ENCODE data around the gene AHCYL2. TPM values are rescaled to one million over a fixed set of nuclear protein-coding genes. Genes with fewer than 3 reads are reported as not detected.

AHCYL2 gene
- total RNA-seq (2022) (54.6 and 66.4 TPM in 2 replicates), Bru-seq, nascent RNA (percentile 72 among the genes with signal in this experiment), BruChase-seq, experiment 1, labeled RNA remaining after a 6-hour chase (percentile 76 among the genes with signal in this experiment), BruChase-seq, experiment 2, labeled RNA remaining after a 2-hour chase (percentile 73 among the genes with signal in this experiment)
- long read RNA-seq, full-length matches to known transcripts, result 23 of 38 reads
- long read RNA-seq, partial matches to known transcripts, result 1 of 38 reads
- long read RNA-seq, other reads (novel, unspliced or antisense), result 14 of 38 reads

- peak within 1 kb of the TSS; percentile 84 for H3K4me3 Mint-ChIP-seq (ENCODE audit: low read depth, unreplicated experiment)
These were observed at the start of gene AHCYL2 for GRCh38 chr7:129224251-129225205. Gene AHCYL2 (plus strand): TSS chr7:129225030.

GRCh38 chr7:129176916-129177710 lies 47.7 kb upstream of the AHCYL2 start:
- no peak for DNase-seq
- peaks cover 34% of the 10 kb centered on the region for H3K27me3 Mint-ChIP-seq (ENCODE audit: unreplicated experiment)
- H3K36me3 Mint-ChIP-seq (ENCODE audit: insufficient read depth, unreplicated experiment), result no peaks in the 10 kb centered on the region
- no peaks in the 10 kb centered on the region for H3K4me1 Mint-ChIP-seq (ENCODE audit: low read depth, unreplicated experiment)
- no TSS peak for BruUV-seq (replicated peaks)
- H3K27ac Mint-ChIP-seq (ENCODE audit: unreplicated experiment), result no peak overlapping the region
- no peaks in the 10 kb centered on the region for H3K9me3 Mint-ChIP-seq (ENCODE audit: low read depth, unreplicated experiment)
- CTCF ChIA-PET, result no interaction called here
- H3K4me3 Mint-ChIP-seq (ENCODE audit: low read depth, unreplicated experiment), result no peak overlapping the region
- intact Hi-C loops (cut with micrococcal nuclease; ENCODE audit: unreplicated experiment), result no loop called here
- TF ChIP-seq, protein P1, sequence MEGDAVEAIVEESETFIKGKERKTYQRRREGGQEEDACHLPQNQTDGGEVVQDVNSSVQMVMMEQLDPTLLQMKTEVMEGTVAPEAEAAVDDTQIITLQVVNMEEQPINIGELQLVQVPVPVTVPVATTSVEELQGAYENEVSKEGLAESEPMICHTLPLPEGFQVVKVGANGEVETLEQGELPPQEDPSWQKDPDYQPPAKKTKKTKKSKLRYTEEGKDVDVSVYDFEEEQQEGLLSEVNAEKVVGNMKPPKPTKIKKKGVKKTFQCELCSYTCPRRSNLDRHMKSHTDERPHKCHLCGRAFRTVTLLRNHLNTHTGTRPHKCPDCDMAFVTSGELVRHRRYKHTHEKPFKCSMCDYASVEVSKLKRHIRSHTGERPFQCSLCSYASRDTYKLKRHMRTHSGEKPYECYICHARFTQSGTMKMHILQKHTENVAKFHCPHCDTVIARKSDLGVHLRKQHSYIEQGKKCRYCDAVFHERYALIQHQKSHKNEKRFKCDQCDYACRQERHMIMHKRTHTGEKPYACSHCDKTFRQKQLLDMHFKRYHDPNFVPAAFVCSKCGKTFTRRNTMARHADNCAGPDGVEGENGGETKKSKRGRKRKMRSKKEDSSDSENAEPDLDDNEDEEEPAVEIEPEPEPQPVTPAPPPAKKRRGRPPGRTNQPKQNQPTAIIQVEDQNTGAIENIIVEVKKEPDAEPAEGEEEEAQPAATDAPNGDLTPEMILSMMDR (IDR thresholded peaks at IDR 0.05; ENCODE audit: unreplicated experiment), result no peak

More at GRCh38 chr7:129224251-129225205, at the start of gene AHCYL2:
- BruUV-seq (replicated peaks), result TSS peak; percentile 80
- TF ChIP-seq, protein P1 (IDR thresholded peaks at IDR 0.05; ENCODE audit: unreplicated experiment), result no peak
- intact Hi-C loops (cut with micrococcal nuclease; ENCODE audit: unreplicated experiment), result loop anchor here (2.0 to 10.0 kb wide), 2 partner anchors 46 to 140 kb away; no protein-coding TSS in a partner anchor
- Mint-ChIP-seq H3K27ac (ENCODE audit: unreplicated experiment) (peak within 1 kb of the TSS; percentile 95), H3K27me3 (ENCODE audit: unreplicated experiment) (no peaks in the 10 kb centered on the region), H3K36me3 (ENCODE audit: insufficient read depth, unreplicated experiment) (peaks cover 22% of the 10 kb centered on the region), H3K9me3 (ENCODE audit: low read depth, unreplicated experiment) (no peaks in the 10 kb centered on the region), H3K4me1 (ENCODE audit: low read depth, unreplicated experiment) (peaks cover 10% of the 10 kb centered on the region)
- CTCF ChIA-PET, result interaction anchor here (0.5 to 1.5 kb wide), 6 partner anchors 29 to 275 kb away, joined by 3 to 7 read pairs (median 4); no protein-coding TSS in a partner anchor
- peak; percentile 96 for DNase-seq

DNA sequence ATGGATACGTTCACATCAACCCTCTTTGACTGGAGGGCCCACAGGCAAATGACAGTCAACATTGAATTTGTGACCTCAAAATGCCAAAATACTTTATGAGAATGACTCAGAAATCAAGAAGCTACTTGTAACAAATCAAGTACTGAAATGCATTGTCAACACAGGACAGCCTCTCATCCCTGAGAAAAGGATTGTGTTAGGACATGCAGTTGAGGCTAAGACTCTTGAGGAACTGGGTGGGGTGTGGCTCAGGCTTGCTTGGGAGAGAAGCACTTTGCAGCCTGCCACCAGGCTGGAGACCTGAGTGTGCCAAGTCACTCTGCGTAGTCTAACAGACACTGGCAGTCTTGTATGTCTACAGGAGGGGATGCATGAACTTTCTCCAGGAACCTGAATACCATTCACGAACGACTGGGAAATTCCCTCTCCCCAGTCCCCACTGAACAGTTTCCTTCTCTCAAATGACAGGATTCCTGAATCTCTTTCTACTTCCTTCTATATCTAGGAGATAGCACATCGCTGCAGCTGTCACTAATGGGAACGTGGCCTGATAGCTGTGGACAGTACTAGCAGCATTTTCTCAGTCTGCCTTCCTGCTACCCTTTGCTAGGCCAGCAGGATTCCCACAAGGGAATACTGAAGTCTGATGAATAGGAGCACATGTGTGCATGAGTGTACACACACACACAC lies 39.7 kb upstream of the AHCYL2 start:
- no peak for DNase-seq
- no peak overlapping the region for H3K27ac Mint-ChIP-seq (ENCODE audit: unreplicated experiment)
- H3K27me3 Mint-ChIP-seq (ENCODE audit: unreplicated experiment), result peaks cover 42% of the 10 kb centered on the region
- intact Hi-C loops (cut with micrococcal nuclease; ENCODE audit: unreplicated experiment), result no loop called here
- no peaks in the 10 kb centered on the region for H3K9me3 Mint-ChIP-seq (ENCODE audit: low read depth, unreplicated experiment)
- BruUV-seq (replicated peaks), result no TSS peak
- TF ChIP-seq, protein P1 (IDR thresholded peaks at IDR 0.05; ENCODE audit: unreplicated experiment), result no peak
- peaks cover 9% of the 10 kb centered on the region for H3K4me1 Mint-ChIP-seq (ENCODE audit: low read depth, unreplicated experiment)
- H3K4me3 Mint-ChIP-seq (ENCODE audit: low read depth, unreplicated experiment), result no peak overlapping the region
- H3K36me3 Mint-ChIP-seq (ENCODE audit: insufficient read depth, unreplicated experiment), result peaks cover 5% of the 10 kb centered on the region
- CTCF ChIA-PET, result no interaction called here

Measured in Calu3 (cell line).